Calu3 (cell line): ENCODE results near the gene SEC22A. TPM values are rescaled to one million over a fixed set of nuclear protein-coding genes. Genes with fewer than 3 reads are reported as not detected.

Source experiments
- BruUV-seq: library from RNA; stranded (reverse); fragments of 400-500 nt; replicated peaks from 2 replicates; lab custom pipeline; 2021; lab: Mats Ljungman, UMichigan
- CTCF ChIA-PET: fragments of 300-600 bp; sonication (Branson Sonifier 250); formaldehyde crosslinking; loops from one replicate; lab custom pipeline; 2022; ENCODE audit warnings: antibody characterized with exemption; lab: Charles Lee
- DNase-seq: peaks from one replicate; pipeline ENCODE4 v3.0.0; 2022
- H3K27ac Mint-ChIP-seq: one replicate; pipeline ENCODE4 v1.8.0; 2022; ENCODE audit warnings: mixed read lengths; ENCODE audit not compliant: unreplicated experiment
- H3K27me3 Mint-ChIP-seq: one replicate; pipeline ENCODE4 v1.8.0; 2022; ENCODE audit warnings: mixed read lengths; ENCODE audit not compliant: unreplicated experiment
- H3K36me3 Mint-ChIP-seq: one replicate; pipeline ENCODE4 v1.8.0; 2022; ENCODE audit warnings: mild to moderate bottlenecking, moderate library complexity, mixed read lengths; ENCODE audit not compliant: insufficient read depth, unreplicated experiment
- H3K4me1 Mint-ChIP-seq: one replicate; pipeline ENCODE4 v1.8.0; 2022; ENCODE audit warnings: mild to moderate bottlenecking, low read depth, mixed read lengths; ENCODE audit not compliant: unreplicated experiment
- H3K4me3 Mint-ChIP-seq: one replicate; pipeline ENCODE4 v1.8.0; 2022; ENCODE audit warnings: mild to moderate bottlenecking, low read depth, moderate library complexity, mixed read lengths; ENCODE audit not compliant: unreplicated experiment
- H3K9me3 Mint-ChIP-seq: one replicate; pipeline ENCODE4 v1.8.0; 2022; ENCODE audit warnings: low read depth, mixed read lengths; ENCODE audit not compliant: unreplicated experiment
- CTCF ChIP-seq: fragments of 200-600 bp; IDR thresholded peaks from one replicate; pipeline ENCODE4 v1.8.0; 2022; ENCODE audit warnings: antibody characterized with exemption; ENCODE audit not compliant: unreplicated experiment
- intact Hi-C: fragments of 100-400 bp; cut with micrococcal nuclease; formaldehyde crosslinking; loops from one replicate; pipeline ENCODE4 v1.10.0; 2022; ENCODE audit not compliant: unreplicated experiment
- total RNA-seq: library from RNA; stranded (reverse); gene quantifications from 2 replicates; pipeline ENCODE4 v1.2.3, GENCODE V29; 2022

The SEC22A gene
- total RNA-seq, 1 experiment from 2014 or later = 18.6 TPM

GRCh38 chr3:123285066-123285465 lies 83.3 kb downstream of the SEC22A start:
- Mint-ChIP-seq H3K36me3 (peaks cover 2% of the 10 kb centered on the region), H3K27ac (no peak overlapping the region), H3K27me3 (peaks cover 19% of the 10 kb centered on the region), H3K4me1 (no peaks in the 10 kb centered on the region), H3K9me3 (peaks cover 4% of the 10 kb centered on the region), H3K4me3 (no peak overlapping the region)
- CTCF ChIA-PET = no interaction called here
- no peak for DNase-seq
- TF ChIP-seq CTCF = no peak
- BruUV-seq = no TSS peak
- intact Hi-C loops = no loop called here

- H3K4me3 Mint-ChIP-seq = no peak overlapping the region
- no peak for TF ChIP-seq CTCF
- H3K36me3 Mint-ChIP-seq = peaks cover 6% of the 10 kb centered on the region
- H3K4me1 Mint-ChIP-seq = no peaks in the 10 kb centered on the region
- intact Hi-C loops = no loop called here
- no TSS peak for BruUV-seq
- H3K27me3 Mint-ChIP-seq = peaks cover 23% of the 10 kb centered on the region
- CTCF ChIA-PET = no interaction called here
- DNase-seq = no peak
- no peak overlapping the region for H3K27ac Mint-ChIP-seq
- H3K9me3 Mint-ChIP-seq = peaks cover 4% of the 10 kb centered on the region
Measured at GRCh38 chr3:123285479-123285878, 83.7 kb downstream of the SEC22A start.

GRCh38 chr3:123285931-123286307 lies 84.2 kb downstream of the SEC22A start:
- no peaks in the 10 kb centered on the region for H3K4me1 Mint-ChIP-seq
- H3K36me3 Mint-ChIP-seq = peaks cover 6% of the 10 kb centered on the region
- peaks cover 28% of the 10 kb centered on the region for H3K27me3 Mint-ChIP-seq
- CTCF ChIA-PET = interaction anchor here (0.6 to 1.0 kb wide), 3 partner anchors 13 to 204 kb away, joined by 3 to 4 read pairs (median 3); no protein-coding TSS in a partner anchor
- peaks cover 4% of the 10 kb centered on the region for H3K9me3 Mint-ChIP-seq
- BruUV-seq = no TSS peak
- intact Hi-C loops = no loop called here
- TF ChIP-seq CTCF = no peak
- H3K27ac Mint-ChIP-seq = no peak overlapping the region
- DNase-seq = no peak
- no peak overlapping the region for H3K4me3 Mint-ChIP-seq

GRCh38 chr3:123286308-123287023 lies 84.7 kb downstream of the SEC22A start:
- no TSS peak for BruUV-seq
- Mint-ChIP-seq H3K4me3 (no peak overlapping the region), H3K27me3 (peaks cover 33% of the 10 kb centered on the region), H3K27ac (peak overlapping the region; percentile 45), H3K9me3 (peaks cover 4% of the 10 kb centered on the region), H3K36me3 (peaks cover 6% of the 10 kb centered on the region), H3K4me1 (no peaks in the 10 kb centered on the region)
- intact Hi-C loops = no loop called here
- peak; percentile 51 for TF ChIP-seq CTCF
- DNase-seq = peak; percentile 72
- CTCF ChIA-PET = interaction anchor here (0.6 to 1.0 kb wide), 3 partner anchors 12 to 203 kb away, joined by 3 to 4 read pairs (median 3); no protein-coding TSS in a partner anchor
